Adipose tissue (tissue), 3 donors: Measurements from ENCODE around the gene CBY1. TPM values are rescaled to one million over a fixed set of nuclear protein-coding genes. Genes with fewer than 3 reads are reported as not detected.

Source experiments
- H3K27ac ChIP-seq: one replicate; pipeline ENCODE4 v1.5.1; 2013; ENCODE audit warnings: low read depth, low read length
- WGBS, 3 donors: extraction: QIAGEN DNeasy Blood & Tissue Kit; methylation state at CpG; one replicate each; pipeline ENCODE4 v1.1.7; 2013; 5-methylcytosine and 5-hydroxymethylcytosine counted together
- polyA plus RNA-seq, 3 donors: library from polyadenylated mRNA; stranded (reverse); fragments of 200-250 nt; gene quantifications; one replicate each; pipeline ENCODE4 v1.2.3, GENCODE V29; 2013
- donor health status: healthy with polysubstance abuse.
- donor health status: Bipolar disorder and iron deficiency.
- donor health status: healthy.

Gene CBY1
- polyA plus RNA-seq, 3 donors = 22.8 to 69.5 (median 23.6) TPM

DNA sequence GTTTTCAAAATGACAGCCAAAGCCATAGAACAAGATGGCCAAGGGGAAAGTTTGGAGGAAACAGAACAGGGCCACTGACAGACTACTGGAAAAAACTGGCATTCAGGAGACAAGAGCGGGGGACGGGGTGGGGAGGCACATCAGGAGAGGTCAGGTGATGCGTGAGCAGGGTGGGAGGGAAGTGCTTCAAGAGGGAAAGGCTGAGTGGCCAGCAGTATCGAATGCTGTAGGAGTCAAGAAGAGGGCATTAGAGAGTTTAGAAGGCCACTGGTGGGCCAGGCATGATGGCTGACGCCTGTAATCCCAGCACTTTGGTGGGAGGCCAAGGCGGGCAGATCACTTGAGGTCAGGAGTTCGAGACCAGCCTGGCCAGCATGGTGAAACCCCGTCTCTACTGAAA is 57.5 kb downstream of the CBY1 start:
- 90 to 92% (median 91%) methylated on average over 7 to 8 of the region's 8 CpGs for WGBS, 3 donors
- H3K27ac ChIP-seq = no peak overlapping the region

DNA sequence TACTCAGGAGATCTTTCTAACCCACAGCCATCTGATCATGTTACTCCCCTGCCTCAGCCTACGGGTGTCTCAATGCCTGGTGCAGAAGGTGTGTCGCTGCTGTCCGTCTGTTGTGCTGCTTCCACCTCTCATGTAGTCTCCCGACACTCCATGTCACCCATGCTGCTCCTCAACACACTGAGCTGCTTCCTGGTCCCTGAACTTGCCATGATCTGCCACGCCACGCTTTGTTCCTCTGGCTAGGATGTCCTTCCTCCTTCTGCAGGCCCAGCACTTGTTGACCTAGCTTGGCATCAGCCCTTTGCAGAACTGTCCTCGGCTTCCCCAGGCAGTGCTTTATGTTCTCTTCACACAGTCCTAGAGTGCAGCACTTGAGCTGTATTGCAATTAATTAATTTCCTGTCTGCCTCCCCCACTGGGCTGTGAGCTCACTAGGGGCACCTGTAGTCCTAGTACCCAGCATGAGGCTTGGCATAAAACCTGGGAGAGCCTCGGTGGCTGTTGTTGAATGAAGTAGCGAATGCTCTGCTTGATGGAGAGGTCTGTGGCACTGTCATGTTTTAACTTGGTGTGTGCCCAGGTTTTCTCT is 58.8 kb downstream of the CBY1 start:
- no peak overlapping the region for H3K27ac ChIP-seq
- 68 to 87% (median 75%) methylated on average over 9 of the region's 9 CpGs for WGBS, 3 donors

- WGBS, 3 donors = 90 to 92% (median 92%) methylated on average over 15 of the region's 15 CpGs
- H3K27ac ChIP-seq = no peak overlapping the region
These were observed 59.4 kb downstream of the CBY1 start for GRCh38 chr22:38715852-38716251.

- WGBS, 3 donors = 95 to 96% (median 95%) methylated on average over 10 of the region's 10 CpGs
- no peak overlapping the region for H3K27ac ChIP-seq
These were observed 59.8 kb downstream of the CBY1 start for GRCh38 chr22:38716271-38716670.

DNA sequence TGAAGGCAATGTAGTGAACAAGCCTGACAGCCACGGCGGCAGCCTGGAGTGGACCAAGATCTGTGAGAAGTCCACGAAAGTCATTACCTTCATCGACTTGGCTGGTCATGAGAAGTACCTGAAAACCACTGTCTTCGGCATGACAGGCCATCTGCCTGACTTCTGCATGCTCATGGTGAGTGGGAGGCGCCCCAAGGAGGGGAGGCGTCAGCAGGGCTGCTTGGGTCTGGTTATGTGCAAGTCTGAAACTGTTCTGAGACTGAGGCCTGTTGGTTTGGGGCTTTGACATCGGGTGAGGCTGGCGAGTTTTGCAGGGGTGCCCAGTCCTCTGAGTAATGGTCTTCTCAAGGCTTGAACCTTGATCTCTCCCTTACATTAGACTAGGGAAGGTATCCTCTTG is 60.4 kb downstream of the CBY1 start:
- H3K27ac ChIP-seq = no peak overlapping the region
- 90 to 93% (median 92%) methylated on average over 9 of the region's 9 CpGs for WGBS, 3 donors

DNA sequence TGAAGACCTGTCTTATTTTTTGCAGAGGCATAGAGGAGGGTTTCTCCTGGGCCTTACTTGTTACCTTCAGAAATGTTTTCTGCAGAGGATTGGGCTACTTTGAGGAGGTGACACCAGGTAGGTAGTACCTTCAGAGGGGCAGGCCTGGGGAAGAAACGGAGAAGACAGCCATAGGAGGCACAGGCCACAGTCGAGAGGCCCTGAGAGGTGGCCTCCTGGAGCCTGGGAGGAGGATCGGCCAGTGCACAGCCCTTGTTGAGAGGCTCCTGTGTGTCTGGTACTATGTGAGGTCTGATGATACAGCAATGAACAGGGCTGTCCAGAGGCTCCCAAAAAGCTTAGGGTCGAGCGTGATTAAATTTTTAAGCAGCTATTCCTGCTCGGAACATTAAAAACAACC is 60.8 kb downstream of the CBY1 start:
- 82 to 94% (median 93%) methylated on average over 6 of the region's 6 CpGs for WGBS, 3 donors
- no peak overlapping the region for H3K27ac ChIP-seq

DNA sequence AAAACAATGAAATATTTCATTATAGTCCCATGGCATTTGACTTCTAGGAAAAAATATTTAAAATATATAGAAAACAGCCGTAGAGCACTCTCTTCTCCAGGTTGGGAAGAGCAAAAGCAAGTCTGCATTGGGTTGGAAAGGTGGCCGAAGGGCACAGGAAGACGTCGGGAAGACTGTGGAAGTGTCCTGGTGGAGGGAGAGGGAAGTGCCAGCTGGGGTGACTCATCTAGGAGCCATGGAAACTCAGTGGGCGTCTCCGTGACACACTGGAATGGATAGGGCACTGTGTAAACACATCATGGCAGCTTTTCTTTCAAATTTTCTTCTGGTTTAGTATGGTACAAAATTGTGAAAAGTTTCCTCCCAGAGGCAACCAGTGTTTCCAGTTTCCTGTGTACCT is 62.0 kb downstream of the CBY1 start:
- no peak overlapping the region for H3K27ac ChIP-seq
- 27 to 48% (median 46%) methylated on average over 6 of the region's 6 CpGs for WGBS, 3 donors

DNA sequence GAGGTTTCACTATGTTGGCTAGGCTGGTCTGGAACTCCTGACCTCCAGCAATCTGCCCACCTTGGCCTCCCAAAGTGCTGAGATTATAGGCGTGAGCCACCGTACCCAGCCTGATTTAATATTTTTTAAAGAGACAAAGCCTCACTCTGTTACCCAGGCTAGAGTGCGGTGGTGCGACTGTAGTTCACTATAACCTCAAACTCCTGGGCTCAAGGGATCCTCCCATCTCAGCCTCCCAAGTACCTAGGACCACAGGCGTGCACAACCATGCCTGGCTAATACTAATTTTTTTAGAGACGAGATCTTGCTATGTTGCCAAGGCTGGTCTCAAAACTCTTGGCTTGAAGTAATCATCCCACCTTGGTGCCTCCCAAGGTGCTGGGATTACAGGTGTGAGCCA is 62.8 kb downstream of the CBY1 start:
- 92 to 95% (median 94%) methylated on average over 6 of the region's 6 CpGs for WGBS, 3 donors
- no peak overlapping the region for H3K27ac ChIP-seq

- no peak overlapping the region for H3K27ac ChIP-seq
- 76 to 86% (median 81%) methylated on average over 3 of the region's 3 CpGs for WGBS, 3 donors
These were observed 63.9 kb downstream of the CBY1 start for GRCh38 chr22:38720350-38720749.

- no peak overlapping the region for H3K27ac ChIP-seq
- WGBS, 3 donors = 87 to 94% (median 90%) methylated on average over 7 of the region's 7 CpGs
These were observed 65.1 kb downstream of the CBY1 start for GRCh38 chr22:38721551-38721950.

Other genes with a start within 250 kb of the CBY1 start
- gene KCNJ4, start 201.4 kb upstream of the CBY1 start, polyA plus RNA-seq = not detected
- gene KDELR3, start 188.5 kb upstream of the CBY1 start, polyA plus RNA-seq = 10 to 100 TPM in 1 of 3 donors, 1 to 10 TPM in 2; 6.5 to 24.2 (median 8.0) TPM
- gene DDX17, start 150.3 kb upstream of the CBY1 start, polyA plus RNA-seq = 100 to 1,000 TPM; 124 to 144 (median 140) TPM
- gene DMC1, start 86.5 kb upstream of the CBY1 start, polyA plus RNA-seq = 10 to 100 TPM in 1 of 3 donors, under 1 TPM in 2; 0.16 to 18.2 (median 0.23) TPM
- under 1 TPM in 2 of 3 donors, not detected in 1; 0.04 to 0.15 TPM for gene FAM227A, start 246 bp upstream of the CBY1 start, polyA plus RNA-seq
- gene TOMM22, start 25.3 kb downstream of the CBY1 start, polyA plus RNA-seq = 10 to 100 TPM; 18.6 to 48.8 (median 39.9) TPM
- gene JOSD1, start 44.3 kb downstream of the CBY1 start, polyA plus RNA-seq = 10 to 100 TPM; 22.5 to 37.8 (median 34.1) TPM
- gene GTPBP1, start 49.3 kb downstream of the CBY1 start, polyA plus RNA-seq = 10 to 100 TPM; 13.2 to 20.9 (median 13.9) TPM
- gene SUN2, start 99.4 kb downstream of the CBY1 start, polyA plus RNA-seq = 100 to 1,000 TPM in 1 of 3 donors, 10 to 100 TPM in 2; 76.8 to 218 (median 76.9) TPM
- gene DNAL4, start 137.5 kb downstream of the CBY1 start, polyA plus RNA-seq = 10 to 100 TPM; 11.6 to 16.0 (median 14.2) TPM
- 1 to 10 TPM; 2.7 to 3.6 (median 2.7) TPM for gene NPTXR, start 187.4 kb downstream of the CBY1 start, polyA plus RNA-seq
- gene CBX6, start 215.6 kb downstream of the CBY1 start, polyA plus RNA-seq = 10 to 100 TPM in 2 of 3 donors, 1 to 10 TPM in 1; 9.6 to 26.3 (median 14.9) TPM